Measurements from ENCODE around the gene IVL. TPM values are rescaled to one million over a fixed set of nuclear protein-coding genes. Genes with fewer than 3 reads are reported as not detected.

The IVL gene
- total RNA-seq, 1 experiment from 2014 or later, result not detected

DNA sequence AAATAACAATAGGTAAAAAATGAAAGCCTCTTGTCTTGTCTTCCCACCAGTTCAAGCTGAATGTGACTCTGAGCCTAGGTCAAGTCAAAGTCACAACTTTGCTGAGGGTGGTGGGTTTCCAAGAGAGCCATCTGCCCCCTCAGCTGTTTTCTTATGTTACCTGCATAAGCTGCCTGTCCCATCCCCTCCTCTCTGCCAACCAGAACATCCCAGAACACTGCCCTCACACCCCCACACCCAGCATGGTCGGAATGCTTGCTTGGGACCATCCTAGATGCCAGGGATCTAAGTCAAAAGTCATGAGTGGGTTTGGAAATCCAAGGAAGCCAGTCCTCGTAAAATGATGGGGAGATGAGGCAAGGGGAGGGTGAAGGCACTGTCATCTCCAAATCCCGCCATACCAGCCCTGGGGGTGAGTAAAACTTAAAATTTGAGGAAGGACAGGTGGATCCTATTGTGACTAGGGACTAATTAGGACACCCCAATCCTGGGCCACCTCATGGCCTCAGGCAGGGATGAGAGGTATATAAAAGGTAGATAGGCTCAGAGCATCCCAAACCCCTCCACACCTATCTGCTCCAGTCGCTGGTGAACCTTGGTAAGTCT, 38.4 kb downstream of the IVL start, which contains the start of gene SPRR5:
TSS of gene SPRR5 (plus strand) at position 556 of the 606 bp plus-strand sequence. CDS start 1,349 bp downstream, outside the sequence.
- Histone ChIP-seq H3K9me3 (ENCODE audit: control insufficient read depth, insufficient read depth, low read depth, low read length) (no peaks in the 10 kb centered on the region), H3K4me1 (ENCODE audit: control insufficient read depth, insufficient read depth, low read length) (no peaks in the 10 kb centered on the region), H3K4me3 (ENCODE audit: low read depth in 2 of 2, low read length in 2 of 2) (no peak within 1 kb of the TSS), H3K27me3 (ENCODE audit: control insufficient read depth, insufficient read depth, low read length) (peaks cover 2% of the 10 kb centered on the region; the same call in 1 of the 2 replicates), H3K36me3 (ENCODE audit: control insufficient read depth, insufficient read depth, low read length) (no peaks in the 10 kb centered on the region), H3K27ac (ENCODE audit: low read length) (no peak within 1 kb of the TSS)
- POLR2A ChIA-PET, result no interaction called here
- ATAC-seq (no peak), DNase-seq (ENCODE audit: low read depth, low spot score) (no peak)
- intact Hi-C loops (cut with micrococcal nuclease; ENCODE audit: unreplicated experiment), result no loop called here
- BruUV-seq (replicated peaks), result no TSS peak
- in situ Hi-C loops (cut with HindIII; ENCODE audit: low pct_unique_long_range_greater_than_20kb, low sequenced_read_pairs), result no loop called here
- CTCF ChIA-PET, result no interaction called here
- no peak for TF ChIP-seq POLR2AphosphoS5 (IDR thresholded peaks at IDR 0.05; ENCODE audit: low read depth, low read length)

DNA sequence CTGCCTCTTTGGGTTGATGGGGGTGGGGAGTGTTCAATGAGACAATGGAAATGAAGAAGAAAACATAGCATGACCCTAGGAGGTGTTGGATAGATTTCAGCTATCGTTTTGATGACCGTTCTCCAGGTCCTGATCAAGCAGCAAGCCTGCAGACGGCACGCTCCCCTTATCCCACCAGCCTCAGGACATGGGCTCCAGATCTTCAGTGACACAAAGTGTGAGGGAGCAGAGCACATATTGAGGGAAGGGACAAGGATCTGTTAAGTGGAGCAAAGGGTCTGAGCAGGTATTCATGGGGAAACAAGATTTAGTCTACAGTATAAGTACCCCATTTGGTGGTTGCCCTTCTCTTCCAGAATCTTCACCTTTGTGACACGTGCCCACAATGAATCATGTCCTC, 43.4 kb downstream of the IVL start:
- no TSS peak for BruUV-seq (replicated peaks)
- peaks cover 2% of the 10 kb centered on the region for H3K27me3 ChIP-seq (ENCODE audit: control insufficient read depth, insufficient read depth, low read length)
- no peak overlapping the region for H3K4me3 ChIP-seq (ENCODE audit: low read depth in 2 of 2, low read length in 2 of 2)
- no peaks in the 10 kb centered on the region for H3K4me1 ChIP-seq (ENCODE audit: control insufficient read depth, insufficient read depth, low read length)
- ChIA-PET CTCF (no interaction called here), POLR2A (no interaction called here)
- TF ChIP-seq TCF7L2 (IDR thresholded peaks at IDR 0.05; ENCODE audit: low read depth, low read length) (no peak), SIN3A (IDR thresholded peaks at IDR 0.05; ENCODE audit: borderline replicate concordance, insufficient read depth, low read depth, low read length) (no peak), POLR2AphosphoS5 (IDR thresholded peaks at IDR 0.05; ENCODE audit: low read depth, low read length) (no peak)
- TF ChIP-seq, protein P1, sequence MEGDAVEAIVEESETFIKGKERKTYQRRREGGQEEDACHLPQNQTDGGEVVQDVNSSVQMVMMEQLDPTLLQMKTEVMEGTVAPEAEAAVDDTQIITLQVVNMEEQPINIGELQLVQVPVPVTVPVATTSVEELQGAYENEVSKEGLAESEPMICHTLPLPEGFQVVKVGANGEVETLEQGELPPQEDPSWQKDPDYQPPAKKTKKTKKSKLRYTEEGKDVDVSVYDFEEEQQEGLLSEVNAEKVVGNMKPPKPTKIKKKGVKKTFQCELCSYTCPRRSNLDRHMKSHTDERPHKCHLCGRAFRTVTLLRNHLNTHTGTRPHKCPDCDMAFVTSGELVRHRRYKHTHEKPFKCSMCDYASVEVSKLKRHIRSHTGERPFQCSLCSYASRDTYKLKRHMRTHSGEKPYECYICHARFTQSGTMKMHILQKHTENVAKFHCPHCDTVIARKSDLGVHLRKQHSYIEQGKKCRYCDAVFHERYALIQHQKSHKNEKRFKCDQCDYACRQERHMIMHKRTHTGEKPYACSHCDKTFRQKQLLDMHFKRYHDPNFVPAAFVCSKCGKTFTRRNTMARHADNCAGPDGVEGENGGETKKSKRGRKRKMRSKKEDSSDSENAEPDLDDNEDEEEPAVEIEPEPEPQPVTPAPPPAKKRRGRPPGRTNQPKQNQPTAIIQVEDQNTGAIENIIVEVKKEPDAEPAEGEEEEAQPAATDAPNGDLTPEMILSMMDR (IDR thresholded peaks at IDR 0.05), result no peak
- TF ChIP-seq, protein P2, sequence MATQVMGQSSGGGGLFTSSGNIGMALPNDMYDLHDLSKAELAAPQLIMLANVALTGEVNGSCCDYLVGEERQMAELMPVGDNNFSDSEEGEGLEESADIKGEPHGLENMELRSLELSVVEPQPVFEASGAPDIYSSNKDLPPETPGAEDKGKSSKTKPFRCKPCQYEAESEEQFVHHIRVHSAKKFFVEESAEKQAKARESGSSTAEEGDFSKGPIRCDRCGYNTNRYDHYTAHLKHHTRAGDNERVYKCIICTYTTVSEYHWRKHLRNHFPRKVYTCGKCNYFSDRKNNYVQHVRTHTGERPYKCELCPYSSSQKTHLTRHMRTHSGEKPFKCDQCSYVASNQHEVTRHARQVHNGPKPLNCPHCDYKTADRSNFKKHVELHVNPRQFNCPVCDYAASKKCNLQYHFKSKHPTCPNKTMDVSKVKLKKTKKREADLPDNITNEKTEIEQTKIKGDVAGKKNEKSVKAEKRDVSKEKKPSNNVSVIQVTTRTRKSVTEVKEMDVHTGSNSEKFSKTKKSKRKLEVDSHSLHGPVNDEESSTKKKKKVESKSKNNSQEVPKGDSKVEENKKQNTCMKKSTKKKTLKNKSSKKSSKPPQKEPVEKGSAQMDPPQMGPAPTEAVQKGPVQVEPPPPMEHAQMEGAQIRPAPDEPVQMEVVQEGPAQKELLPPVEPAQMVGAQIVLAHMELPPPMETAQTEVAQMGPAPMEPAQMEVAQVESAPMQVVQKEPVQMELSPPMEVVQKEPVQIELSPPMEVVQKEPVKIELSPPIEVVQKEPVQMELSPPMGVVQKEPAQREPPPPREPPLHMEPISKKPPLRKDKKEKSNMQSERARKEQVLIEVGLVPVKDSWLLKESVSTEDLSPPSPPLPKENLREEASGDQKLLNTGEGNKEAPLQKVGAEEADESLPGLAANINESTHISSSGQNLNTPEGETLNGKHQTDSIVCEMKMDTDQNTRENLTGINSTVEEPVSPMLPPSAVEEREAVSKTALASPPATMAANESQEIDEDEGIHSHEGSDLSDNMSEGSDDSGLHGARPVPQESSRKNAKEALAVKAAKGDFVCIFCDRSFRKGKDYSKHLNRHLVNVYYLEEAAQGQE (IDR thresholded peaks at IDR 0.05; ENCODE audit: insufficient read depth in 1 of 2, low read depth in 2 of 2, low read length in 1 of 2), result no peak
- ATAC-seq, result no peak
- no peak for DNase-seq (ENCODE audit: low read depth, low spot score)
- in situ Hi-C loops (cut with HindIII; ENCODE audit: low pct_unique_long_range_greater_than_20kb, low sequenced_read_pairs), result no loop called here
- no peak overlapping the region for H3K27ac ChIP-seq (ENCODE audit: low read length)
- no peaks in the 10 kb centered on the region for H3K36me3 ChIP-seq (ENCODE audit: control insufficient read depth, insufficient read depth, low read length)
- no peaks in the 10 kb centered on the region for H3K9me3 ChIP-seq (ENCODE audit: control insufficient read depth, insufficient read depth, low read depth, low read length)
- intact Hi-C loops (cut with micrococcal nuclease; ENCODE audit: unreplicated experiment), result no loop called here

DNA sequence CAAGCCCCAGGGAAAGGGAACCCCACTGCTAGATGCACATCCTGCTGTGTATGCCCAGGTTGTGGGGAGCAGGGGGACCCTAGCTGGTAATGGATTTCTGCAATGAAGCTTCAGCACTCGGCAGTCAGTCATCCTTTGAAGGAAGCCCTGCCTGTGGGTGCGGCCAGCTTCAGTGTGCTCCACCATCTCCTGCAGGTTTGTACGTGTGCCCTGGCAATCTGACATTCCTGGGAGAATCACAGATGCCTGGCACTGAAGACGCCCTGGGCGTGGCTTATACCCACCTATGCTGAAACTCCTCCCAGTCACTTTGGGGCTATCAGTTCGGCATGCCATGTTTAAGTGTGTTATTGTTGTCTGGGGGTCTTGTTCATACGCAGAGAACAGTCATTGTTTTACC, 45.4 kb downstream of the IVL start:
- peaks cover 2% of the 10 kb centered on the region for H3K27me3 ChIP-seq (ENCODE audit: control insufficient read depth, insufficient read depth, low read length)
- no peak overlapping the region for H3K4me3 ChIP-seq (ENCODE audit: low read depth in 2 of 2, low read length in 2 of 2)
- no peaks in the 10 kb centered on the region for H3K9me3 ChIP-seq (ENCODE audit: control insufficient read depth, insufficient read depth, low read depth, low read length)
- ChIA-PET POLR2A (no interaction called here), CTCF (no interaction called here)
- no peak overlapping the region for H3K27ac ChIP-seq (ENCODE audit: low read length)
- DNase-seq (ENCODE audit: low read depth, low spot score) (no peak), ATAC-seq (no peak)
- H3K4me1 ChIP-seq (ENCODE audit: control insufficient read depth, insufficient read depth, low read length), result no peaks in the 10 kb centered on the region
- intact Hi-C loops (cut with micrococcal nuclease; ENCODE audit: unreplicated experiment), result no loop called here
- in situ Hi-C loops (cut with HindIII; ENCODE audit: low pct_unique_long_range_greater_than_20kb, low sequenced_read_pairs), result no loop called here
- no peaks in the 10 kb centered on the region for H3K36me3 ChIP-seq (ENCODE audit: control insufficient read depth, insufficient read depth, low read length)
- TF ChIP-seq POLR2AphosphoS5 (IDR thresholded peaks at IDR 0.05; ENCODE audit: low read depth, low read length) (no peak), TCF7L2 (IDR thresholded peaks at IDR 0.05; ENCODE audit: low read depth, low read length) (no peak), SIN3A (IDR thresholded peaks at IDR 0.05; ENCODE audit: borderline replicate concordance, insufficient read depth, low read depth, low read length) (no peak)
- TF ChIP-seq, protein P2 (IDR thresholded peaks at IDR 0.05; ENCODE audit: insufficient read depth in 1 of 2, low read depth in 2 of 2, low read length in 1 of 2), result no peak
- TF ChIP-seq, protein P1 (IDR thresholded peaks at IDR 0.05), result no peak
- no TSS peak for BruUV-seq (replicated peaks)

Data from Panc1 (cell line).